WTC11 (cell line): ENCODE measurements around the gene MIA2. TPM values are rescaled to one million over a fixed set of nuclear protein-coding genes. Genes with fewer than 3 reads are reported as not detected.
"Not testable (repeated sequence)": the region's sequence is repeated elsewhere in the genome, so short reads cannot be mapped to it uniquely, and the experiment has no call there.

ENCODE experiments used
- ATAC-seq: fragments of 200-7000 bp; cut with Tn5 transposase; 2 replicates; pipeline ENCODE4 v1.10.0; 2021; ENCODE audit warnings: mild to moderate bottlenecking, moderate library complexity
- CTCF ChIA-PET: fragments of 300-600 bp; sonication (Branson Sonifier 250); formaldehyde crosslinking; loops from one replicate; lab custom pipeline; 2021; ENCODE audit warnings: antibody characterized with exemption; lab: Charles Lee
- POLR2A ChIA-PET: fragments of 350-600 bp; sonication (Branson Sonifier 250); formaldehyde crosslinking; loops from one replicate; lab custom pipeline; 2021; ENCODE audit warnings: antibody characterized with exemption; lab: Charles Lee
- DNase-seq: peaks from one replicate; pipeline ENCODE4 v3.0.0; 2021; ENCODE audit warnings: low spot score
- H3K27ac Mint-ChIP-seq: 2 replicates; pipeline ENCODE4 v1.8.0; 2021; ENCODE audit warnings: mixed read lengths
- H3K27me3 Mint-ChIP-seq: 2 replicates; pipeline ENCODE4 v1.8.0; 2021; ENCODE audit warnings: low read depth, mild to moderate bottlenecking, moderate library complexity, mixed read lengths
- H3K36me3 Mint-ChIP-seq: 2 replicates; pipeline ENCODE4 v1.8.0; 2021; ENCODE audit warnings: mixed read lengths
- H3K4me1 Mint-ChIP-seq: 2 replicates; pipeline ENCODE4 v1.8.0; 2022; ENCODE audit warnings: mixed read lengths
- H3K4me3 Mint-ChIP-seq: 2 replicates; pipeline ENCODE4 v1.8.0; 2021; ENCODE audit warnings: mild to moderate bottlenecking, moderate library complexity, mixed read lengths
- H3K9me3 Mint-ChIP-seq: 2 replicates; pipeline ENCODE4 v1.8.0; 2021; ENCODE audit warnings: mixed read lengths
- RELA ChIP-seq: sonication (generic); formaldehyde crosslinking; IDR thresholded peaks from 2 replicates; pipeline ENCODE4 v1.8.1; 2022; ENCODE audit warnings: missing genetic modification reagents, mild to moderate bottlenecking, borderline replicate concordance
- SP1 ChIP-seq: sonication (generic); formaldehyde crosslinking; conservative IDR thresholded peaks from 2 replicates; pipeline ENCODE4 v1.8.1; 2022; ENCODE audit warnings: missing genetic modification reagents
- ZNF232 ChIP-seq: sonication (generic); formaldehyde crosslinking; IDR thresholded peaks from 2 replicates; pipeline ENCODE4 v1.8.0; 2022; ENCODE audit warnings: mild to moderate bottlenecking, missing genetic modification reagents
- ZNF532 ChIP-seq: fragments of 250-450 bp; sonication (Bioruptor Pico); IDR thresholded peaks from 2 replicates; pipeline ENCODE4 v1.9.0; 2021; ENCODE audit warnings: mild to moderate bottlenecking, borderline replicate concordance
- total RNA-seq: library from RNA; stranded (reverse); gene quantifications from 3 replicates; pipeline ENCODE4 v1.2.3, GENCODE V29; 2021
- TF ChIP-seq, protein P1 (sequence below): sonication (generic); formaldehyde crosslinking; IDR thresholded peaks from 2 replicates; pipeline ENCODE4 v1.8.1; 2022; ENCODE audit warnings: missing genetic modification reagents, borderline replicate concordance
- TF ChIP-seq, protein P2 (sequence below): fragments of 250-450 bp; sonication (Bioruptor Pico); IDR thresholded peaks from 2 replicates; pipeline ENCODE4 v1.9.0; 2021; ENCODE audit warnings: mild to moderate bottlenecking
- TF ChIP-seq, protein P3 (sequence below): sonication (generic); formaldehyde crosslinking; IDR thresholded peaks from 2 replicates; pipeline ENCODE4 v1.8.1; 2023; ENCODE audit warnings: mild to moderate bottlenecking, missing genetic modification reagents, borderline replicate concordance
- TF ChIP-seq, protein P4 (sequence below): fragments of 200-600 bp; IDR thresholded peaks from 2 replicates; pipeline ENCODE4 v1.8.0; 2022; ENCODE audit warnings: antibody characterized with exemption
- TF ChIP-seq, protein P5 (sequence below): fragments of 250-450 bp; sonication (Bioruptor Pico); IDR thresholded peaks from 2 replicates; pipeline ENCODE4 v1.8.0; 2021; ENCODE audit warnings: mild to moderate bottlenecking

MIA2 gene
- total RNA-seq, 1 experiment from 2014 or later: 11.3 TPM

- TF ChIP-seq ZNF532 (CRISPR knock-in tag): no peak
- TF ChIP-seq, all 79 proteins: peak for 0
- H3K4me3 Mint-ChIP-seq: no peak overlapping the region
- peaks cover 19% of the 10 kb centered on the region for H3K9me3 Mint-ChIP-seq
- ChIA-PET POLR2A (interaction anchor here (0.6 kb wide), 1 partner anchor 9 kb away, joined by 3 read pairs; no protein-coding TSS in a partner anchor), CTCF (no interaction called here)
- peaks cover 15% of the 10 kb centered on the region for H3K27me3 Mint-ChIP-seq
- H3K4me1 Mint-ChIP-seq: no peaks in the 10 kb centered on the region
- peak; percentile 38; the same call in 1 of the 2 replicates for ATAC-seq
- H3K27ac Mint-ChIP-seq: no peak overlapping the region
- no peaks in the 10 kb centered on the region for H3K36me3 Mint-ChIP-seq
- DNase-seq: no peak
Measured at GRCh38 chr14:39258782-39259545, 25.2 kb downstream of the MIA2 start.

DNA sequence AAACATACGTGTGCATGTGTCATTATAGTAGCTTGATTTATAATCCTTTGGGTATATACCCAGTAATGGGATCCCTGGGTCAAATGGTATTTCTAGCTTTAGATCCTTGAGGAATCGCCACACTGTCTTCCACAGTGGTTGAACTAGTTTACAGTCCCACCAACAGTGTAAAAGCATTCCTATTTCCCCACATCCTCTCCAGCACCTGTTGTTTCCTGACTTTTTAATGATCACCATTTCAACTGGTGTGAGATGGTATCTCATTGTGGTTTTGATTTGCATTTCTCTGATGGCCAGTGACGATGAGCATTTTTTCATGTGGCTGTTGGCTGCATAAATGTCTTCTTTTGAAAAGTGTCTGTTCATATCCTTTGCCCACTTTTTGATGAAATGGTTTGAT, 26.4 kb downstream of the MIA2 start:
- DNase-seq, H3K4me3 Mint-ChIP-seq, H3K27ac Mint-ChIP-seq, CTCF ChIA-PET, H3K36me3 Mint-ChIP-seq, ATAC-seq, H3K4me1 Mint-ChIP-seq, POLR2A ChIA-PET: not testable (repeated sequence)
- H3K9me3 Mint-ChIP-seq: peaks cover 22% of the 10 kb centered on the region
- H3K27me3 Mint-ChIP-seq: peaks cover 15% of the 10 kb centered on the region

GRCh38 chr14:39262214-39262613, 28.5 kb downstream of the MIA2 start:
- H3K36me3 Mint-ChIP-seq, DNase-seq, H3K4me3 Mint-ChIP-seq, H3K27ac Mint-ChIP-seq, CTCF ChIA-PET, ATAC-seq, POLR2A ChIA-PET: not testable (repeated sequence)
- Mint-ChIP-seq H3K9me3 (peaks cover 21% of the 10 kb centered on the region), H3K4me1 (peaks cover 13% of the 10 kb centered on the region), H3K27me3 (peaks cover 15% of the 10 kb centered on the region)

DNA sequence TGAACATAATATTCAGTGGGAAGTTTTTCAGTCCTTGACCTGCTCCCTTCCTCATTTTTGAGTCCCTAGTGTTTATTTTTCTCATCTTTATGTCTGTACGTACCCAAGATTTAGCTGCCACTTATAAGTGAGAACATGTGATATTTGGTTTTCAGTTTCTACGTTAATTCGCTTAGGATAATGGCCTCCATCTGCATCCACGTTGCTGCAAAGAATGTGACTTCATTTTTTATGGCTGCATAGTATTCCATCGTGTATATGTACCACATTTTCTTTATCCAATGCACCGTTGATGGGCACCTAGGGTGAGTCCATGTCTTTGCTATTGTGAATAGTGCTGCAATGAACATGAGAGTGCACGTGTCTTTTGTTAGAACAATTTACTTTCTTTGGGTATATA, 30.3 kb downstream of the MIA2 start:
- no peak for DNase-seq
- no peaks in the 10 kb centered on the region for H3K36me3 Mint-ChIP-seq
- no peak overlapping the region for H3K27ac Mint-ChIP-seq
- H3K9me3 Mint-ChIP-seq: peaks cover 18% of the 10 kb centered on the region
- no peak overlapping the region for H3K4me3 Mint-ChIP-seq
- POLR2A ChIA-PET: no interaction called here
- peaks cover 7% of the 10 kb centered on the region for H3K27me3 Mint-ChIP-seq
- CTCF ChIA-PET: no interaction called here
- peaks cover 26% of the 10 kb centered on the region for H3K4me1 Mint-ChIP-seq
- ATAC-seq: no peak
- TF ChIP-seq, protein P1, sequence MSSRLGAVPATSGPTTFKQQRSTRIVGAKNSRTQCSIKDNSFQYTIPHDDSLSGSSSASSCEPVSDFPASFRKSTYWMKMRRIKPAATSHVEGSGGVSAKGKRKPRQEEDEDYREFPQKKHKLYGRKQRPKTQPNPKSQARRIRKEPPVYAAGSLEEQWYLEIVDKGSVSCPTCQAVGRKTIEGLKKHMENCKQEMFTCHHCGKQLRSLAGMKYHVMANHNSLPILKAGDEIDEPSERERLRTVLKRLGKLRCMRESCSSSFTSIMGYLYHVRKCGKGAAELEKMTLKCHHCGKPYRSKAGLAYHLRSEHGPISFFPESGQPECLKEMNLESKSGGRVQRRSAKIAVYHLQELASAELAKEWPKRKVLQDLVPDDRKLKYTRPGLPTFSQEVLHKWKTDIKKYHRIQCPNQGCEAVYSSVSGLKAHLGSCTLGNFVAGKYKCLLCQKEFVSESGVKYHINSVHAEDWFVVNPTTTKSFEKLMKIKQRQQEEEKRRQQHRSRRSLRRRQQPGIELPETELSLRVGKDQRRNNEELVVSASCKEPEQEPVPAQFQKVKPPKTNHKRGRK: no peak
- TF ChIP-seq RELA (CRISPR knock-in tag) (no peak), SP1 (no peak), ZNF232 (no peak)
- TF ChIP-seq, protein P2, sequence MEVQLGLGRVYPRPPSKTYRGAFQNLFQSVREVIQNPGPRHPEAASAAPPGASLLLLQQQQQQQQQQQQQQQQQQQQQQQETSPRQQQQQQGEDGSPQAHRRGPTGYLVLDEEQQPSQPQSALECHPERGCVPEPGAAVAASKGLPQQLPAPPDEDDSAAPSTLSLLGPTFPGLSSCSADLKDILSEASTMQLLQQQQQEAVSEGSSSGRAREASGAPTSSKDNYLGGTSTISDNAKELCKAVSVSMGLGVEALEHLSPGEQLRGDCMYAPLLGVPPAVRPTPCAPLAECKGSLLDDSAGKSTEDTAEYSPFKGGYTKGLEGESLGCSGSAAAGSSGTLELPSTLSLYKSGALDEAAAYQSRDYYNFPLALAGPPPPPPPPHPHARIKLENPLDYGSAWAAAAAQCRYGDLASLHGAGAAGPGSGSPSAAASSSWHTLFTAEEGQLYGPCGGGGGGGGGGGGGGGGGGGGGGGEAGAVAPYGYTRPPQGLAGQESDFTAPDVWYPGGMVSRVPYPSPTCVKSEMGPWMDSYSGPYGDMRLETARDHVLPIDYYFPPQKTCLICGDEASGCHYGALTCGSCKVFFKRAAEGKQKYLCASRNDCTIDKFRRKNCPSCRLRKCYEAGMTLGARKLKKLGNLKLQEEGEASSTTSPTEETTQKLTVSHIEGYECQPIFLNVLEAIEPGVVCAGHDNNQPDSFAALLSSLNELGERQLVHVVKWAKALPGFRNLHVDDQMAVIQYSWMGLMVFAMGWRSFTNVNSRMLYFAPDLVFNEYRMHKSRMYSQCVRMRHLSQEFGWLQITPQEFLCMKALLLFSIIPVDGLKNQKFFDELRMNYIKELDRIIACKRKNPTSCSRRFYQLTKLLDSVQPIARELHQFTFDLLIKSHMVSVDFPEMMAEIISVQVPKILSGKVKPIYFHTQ (CRISPR knock-in tag): no peak
- TF ChIP-seq, protein P3, sequence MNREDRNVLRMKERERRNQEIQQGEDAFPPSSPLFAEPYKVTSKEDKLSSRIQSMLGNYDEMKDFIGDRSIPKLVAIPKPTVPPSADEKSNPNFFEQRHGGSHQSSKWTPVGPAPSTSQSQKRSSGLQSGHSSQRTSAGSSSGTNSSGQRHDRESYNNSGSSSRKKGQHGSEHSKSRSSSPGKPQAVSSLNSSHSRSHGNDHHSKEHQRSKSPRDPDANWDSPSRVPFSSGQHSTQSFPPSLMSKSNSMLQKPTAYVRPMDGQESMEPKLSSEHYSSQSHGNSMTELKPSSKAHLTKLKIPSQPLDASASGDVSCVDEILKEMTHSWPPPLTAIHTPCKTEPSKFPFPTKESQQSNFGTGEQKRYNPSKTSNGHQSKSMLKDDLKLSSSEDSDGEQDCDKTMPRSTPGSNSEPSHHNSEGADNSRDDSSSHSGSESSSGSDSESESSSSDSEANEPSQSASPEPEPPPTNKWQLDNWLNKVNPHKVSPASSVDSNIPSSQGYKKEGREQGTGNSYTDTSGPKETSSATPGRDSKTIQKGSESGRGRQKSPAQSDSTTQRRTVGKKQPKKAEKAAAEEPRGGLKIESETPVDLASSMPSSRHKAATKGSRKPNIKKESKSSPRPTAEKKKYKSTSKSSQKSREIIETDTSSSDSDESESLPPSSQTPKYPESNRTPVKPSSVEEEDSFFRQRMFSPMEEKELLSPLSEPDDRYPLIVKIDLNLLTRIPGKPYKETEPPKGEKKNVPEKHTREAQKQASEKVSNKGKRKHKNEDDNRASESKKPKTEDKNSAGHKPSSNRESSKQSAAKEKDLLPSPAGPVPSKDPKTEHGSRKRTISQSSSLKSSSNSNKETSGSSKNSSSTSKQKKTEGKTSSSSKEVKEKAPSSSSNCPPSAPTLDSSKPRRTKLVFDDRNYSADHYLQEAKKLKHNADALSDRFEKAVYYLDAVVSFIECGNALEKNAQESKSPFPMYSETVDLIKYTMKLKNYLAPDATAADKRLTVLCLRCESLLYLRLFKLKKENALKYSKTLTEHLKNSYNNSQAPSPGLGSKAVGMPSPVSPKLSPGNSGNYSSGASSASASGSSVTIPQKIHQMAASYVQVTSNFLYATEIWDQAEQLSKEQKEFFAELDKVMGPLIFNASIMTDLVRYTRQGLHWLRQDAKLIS: no peak
- TF ChIP-seq, protein P4, sequence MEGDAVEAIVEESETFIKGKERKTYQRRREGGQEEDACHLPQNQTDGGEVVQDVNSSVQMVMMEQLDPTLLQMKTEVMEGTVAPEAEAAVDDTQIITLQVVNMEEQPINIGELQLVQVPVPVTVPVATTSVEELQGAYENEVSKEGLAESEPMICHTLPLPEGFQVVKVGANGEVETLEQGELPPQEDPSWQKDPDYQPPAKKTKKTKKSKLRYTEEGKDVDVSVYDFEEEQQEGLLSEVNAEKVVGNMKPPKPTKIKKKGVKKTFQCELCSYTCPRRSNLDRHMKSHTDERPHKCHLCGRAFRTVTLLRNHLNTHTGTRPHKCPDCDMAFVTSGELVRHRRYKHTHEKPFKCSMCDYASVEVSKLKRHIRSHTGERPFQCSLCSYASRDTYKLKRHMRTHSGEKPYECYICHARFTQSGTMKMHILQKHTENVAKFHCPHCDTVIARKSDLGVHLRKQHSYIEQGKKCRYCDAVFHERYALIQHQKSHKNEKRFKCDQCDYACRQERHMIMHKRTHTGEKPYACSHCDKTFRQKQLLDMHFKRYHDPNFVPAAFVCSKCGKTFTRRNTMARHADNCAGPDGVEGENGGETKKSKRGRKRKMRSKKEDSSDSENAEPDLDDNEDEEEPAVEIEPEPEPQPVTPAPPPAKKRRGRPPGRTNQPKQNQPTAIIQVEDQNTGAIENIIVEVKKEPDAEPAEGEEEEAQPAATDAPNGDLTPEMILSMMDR: no peak
- TF ChIP-seq, protein P5, sequence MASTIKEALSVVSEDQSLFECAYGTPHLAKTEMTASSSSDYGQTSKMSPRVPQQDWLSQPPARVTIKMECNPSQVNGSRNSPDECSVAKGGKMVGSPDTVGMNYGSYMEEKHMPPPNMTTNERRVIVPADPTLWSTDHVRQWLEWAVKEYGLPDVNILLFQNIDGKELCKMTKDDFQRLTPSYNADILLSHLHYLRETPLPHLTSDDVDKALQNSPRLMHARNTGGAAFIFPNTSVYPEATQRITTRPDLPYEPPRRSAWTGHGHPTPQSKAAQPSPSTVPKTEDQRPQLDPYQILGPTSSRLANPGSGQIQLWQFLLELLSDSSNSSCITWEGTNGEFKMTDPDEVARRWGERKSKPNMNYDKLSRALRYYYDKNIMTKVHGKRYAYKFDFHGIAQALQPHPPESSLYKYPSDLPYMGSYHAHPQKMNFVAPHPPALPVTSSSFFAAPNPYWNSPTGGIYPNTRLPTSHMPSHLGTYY (CRISPR knock-in tag): no peak
